PFSK-1 (cell line): Measurements from ENCODE around the gene BICD1.

Experiments used
- FOXP2 ChIP-seq: optimal IDR thresholded peaks from 2 replicates; pipeline ENCODE3; 2011; ENCODE audit warnings: borderline replicate concordance, control low read depth, inconsistent platforms; ENCODE audit not compliant: insufficient read depth; ENCODE audit errors: extremely low read length, extremely low read depth
- POLR2AphosphoS5 ChIP-seq: IDR thresholded peaks from 2 replicates; pipeline ENCODE4 v1.6.1; 2012; ENCODE audit warnings: low read depth, mild to moderate bottlenecking, control low read depth, low read length, moderate library complexity
- REST ChIP-seq, 2 experiments: IDR thresholded peaks; 2 replicates each; pipeline versions ENCODE4 v1.6.1 to v1.8.0; 2011 to 2012; ENCODE audit warnings: low read depth in 2 of 2, low read length in 2 of 2, control low read depth in 1 of 2, inconsistent platforms in 1 of 2, mild to moderate bottlenecking in 1 of 2, moderate library complexity in 1 of 2; ENCODE audit not compliant: insufficient read depth in 1 of 2
- SIN3A ChIP-seq: IDR thresholded peaks from 2 replicates; pipeline ENCODE4 v1.6.1; 2012; ENCODE audit warnings: mild to moderate bottlenecking, low read length, moderate library complexity, borderline replicate concordance; ENCODE audit not compliant: insufficient read depth
- TAF1 ChIP-seq: IDR thresholded peaks from 2 replicates; pipeline ENCODE4 v1.6.1; 2012; ENCODE audit warnings: low read length, control low read depth, borderline replicate concordance; ENCODE audit not compliant: insufficient read depth

BICD1 gene

GRCh38 chr12:32126720-32127119 is 20.1 kb downstream of the BICD1 start:
- TF ChIP-seq REST (IDR thresholded peaks at IDR 0.05; ENCODE audit: insufficient read depth in 1 of 2, low read depth in 2 of 2, low read length in 2 of 2): no peak

GRCh38 chr12:32131666-32132065 is 25.0 kb downstream of the BICD1 start:
- TF ChIP-seq SIN3A (no peak), POLR2AphosphoS5 (no peak), FOXP2 (no peak), REST (IDR thresholded peaks at IDR 0.05; ENCODE audit: insufficient read depth in 1 of 2, low read depth in 2 of 2, low read length in 2 of 2) (no peak), TAF1 (no peak)

GRCh38 chr12:32134101-32134888 is 27.6 kb downstream of the BICD1 start:
- TF ChIP-seq TAF1: no peak
- no peak for TF ChIP-seq POLR2AphosphoS5
- no peak for TF ChIP-seq SIN3A
- no peak for TF ChIP-seq REST (IDR thresholded peaks at IDR 0.05; ENCODE audit: insufficient read depth in 1 of 2, low read depth in 2 of 2, low read length in 2 of 2)
- no peak for TF ChIP-seq FOXP2

GRCh38 chr12:32135967-32136366 is 29.3 kb downstream of the BICD1 start:
- TF ChIP-seq SIN3A: no peak
- no peak for TF ChIP-seq POLR2AphosphoS5
- no peak for TF ChIP-seq TAF1
- TF ChIP-seq REST (IDR thresholded peaks at IDR 0.05; ENCODE audit: insufficient read depth in 1 of 2, low read depth in 2 of 2, low read length in 2 of 2): no peak
- no peak for TF ChIP-seq FOXP2

GRCh38 chr12:32136404-32136803 is 29.8 kb downstream of the BICD1 start:
- TF ChIP-seq SIN3A (no peak), POLR2AphosphoS5 (no peak), FOXP2 (no peak), REST (IDR thresholded peaks at IDR 0.05; ENCODE audit: insufficient read depth in 1 of 2, low read depth in 2 of 2, low read length in 2 of 2) (no peak), TAF1 (no peak)
